GM10266 (cell line): ENCODE data around the gene DRAXIN.
A peak's percentile ranks its signal among the peaks of the same experiment; 100 is the strongest.

Source experiments
- DNase-seq: peaks from one replicate; pipeline ENCODE4 v3.0.0; 2012; ENCODE audit errors: extremely low spot score
- CTCF ChIP-seq: IDR thresholded peaks from 2 replicates; pipeline ENCODE4 v1.5.1; 2012; ENCODE audit warnings: mild to moderate bottlenecking, low read depth; ENCODE audit not compliant: control insufficient read depth, insufficient read depth; ENCODE audit errors: missing control alignments

Gene DRAXIN

GRCh38 chr1:11647333-11647732 lies 44.2 kb upstream of the DRAXIN start:
- no peak for DNase-seq
- no peak for TF ChIP-seq CTCF

- no peak for DNase-seq
- TF ChIP-seq CTCF = no peak
Measured at GRCh38 chr1:11648039-11648438, 43.5 kb upstream of the DRAXIN start.

DNA sequence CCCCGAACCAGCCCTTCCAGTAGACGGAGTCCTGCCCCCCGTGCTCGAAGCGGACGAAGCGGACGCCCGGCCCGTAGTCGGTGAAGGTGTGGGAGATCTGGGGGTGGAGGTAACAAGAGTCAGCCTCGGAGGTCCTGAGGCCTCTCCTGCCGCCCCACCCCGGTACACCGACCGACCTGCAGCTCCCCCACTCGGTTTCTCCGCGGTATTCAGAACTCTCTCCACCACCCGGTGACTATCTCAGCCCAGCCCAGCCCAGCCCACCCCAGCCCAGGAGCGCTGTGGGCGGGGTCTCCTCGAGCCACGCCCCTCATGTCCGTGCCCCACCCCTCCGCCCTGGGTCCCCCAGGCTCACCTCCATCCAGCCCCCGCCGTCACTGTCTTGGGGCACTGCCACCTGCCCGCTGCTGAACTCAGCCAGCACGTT lies 42.8 kb upstream of the DRAXIN start:
- no peak for TF ChIP-seq CTCF
- DNase-seq = no peak

DNA sequence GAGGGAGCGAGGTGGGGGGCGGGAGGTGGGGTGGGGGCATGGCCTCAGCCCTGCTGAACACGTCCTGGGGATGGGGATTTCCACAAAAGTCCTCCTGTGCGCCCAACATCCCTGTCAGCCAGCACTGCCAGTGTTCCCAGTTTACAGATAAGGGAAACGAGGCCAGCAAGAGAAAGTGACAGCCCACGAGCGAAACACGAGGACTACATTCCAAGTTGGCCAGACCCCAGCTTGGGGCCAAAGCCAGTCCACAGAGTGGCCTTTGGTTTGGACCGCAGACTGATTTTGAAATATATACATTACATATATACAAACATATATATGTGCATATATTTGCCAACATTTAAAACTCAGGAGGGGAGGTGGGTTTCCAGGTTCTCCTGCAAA lies 42.3 kb upstream of the DRAXIN start:
- no peak for TF ChIP-seq CTCF

DNA sequence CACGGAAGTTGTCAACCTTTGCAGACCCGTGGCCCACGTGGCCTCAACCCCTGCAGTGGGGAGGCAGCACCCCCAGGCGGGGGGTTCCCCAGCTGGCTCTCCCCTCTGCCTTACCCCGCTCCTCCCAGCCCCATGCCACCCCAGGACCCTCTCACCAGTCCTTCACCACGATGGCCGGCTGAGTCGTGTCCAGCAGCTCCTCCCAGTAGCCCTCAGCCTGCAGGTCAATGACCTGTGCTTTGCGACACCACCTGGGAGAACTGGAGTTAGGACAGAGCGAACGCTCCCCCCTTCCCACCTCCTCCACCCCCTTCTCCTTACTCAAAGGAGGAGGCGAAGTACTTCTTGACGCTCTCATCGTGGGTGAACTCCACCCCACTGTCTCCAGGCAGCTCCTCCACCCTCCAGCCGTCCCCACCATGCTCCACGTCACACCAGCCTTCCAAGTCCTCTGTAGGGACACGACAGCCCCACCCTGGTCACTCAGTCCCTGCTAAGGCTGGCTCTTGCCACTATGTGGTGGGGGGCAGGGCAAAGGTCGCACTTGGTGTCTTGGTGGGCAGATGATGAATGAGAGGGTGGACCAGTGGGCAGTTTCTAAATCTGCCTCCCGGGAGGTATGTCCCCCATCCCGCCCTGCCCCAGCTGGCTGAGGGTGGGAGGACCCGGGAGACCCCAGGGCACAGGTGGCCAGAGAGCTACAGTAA lies 41.7 kb upstream of the DRAXIN start:
- DNase-seq = no peak

More for the DNA sequence above, 42.3 kb upstream of the DRAXIN start:
- no peak for DNase-seq

GRCh38 chr1:11650331-11650991 lies 41.0 kb upstream of the DRAXIN start:
- DNase-seq = peak; percentile 86
- peak; percentile 89 for TF ChIP-seq CTCF

More for the DNA sequence above, 41.7 kb upstream of the DRAXIN start:
- TF ChIP-seq CTCF = no peak

GRCh38 chr1:11651017-11651416 lies 40.5 kb upstream of the DRAXIN start:
- no peak for TF ChIP-seq CTCF

More at GRCh38 chr1:11651017-11651416, 40.5 kb upstream of the DRAXIN start:
- no peak for DNase-seq
